ACHN (cell line): ENCODE results near the gene TCP10L.
"Not testable (repeated sequence)": the region's sequence is repeated elsewhere in the genome, so short reads cannot be mapped to it uniquely, and the experiment has no call there.

ENCODE experiments used
- DNase-seq: peaks from one replicate; pipeline ENCODE4 v3.0.0-alpha.2; 2015
- in situ Hi-C: cut with HindIII; loops from 2 replicates; pipeline ENCODE4 v1.10.0; 2017; ENCODE audit warnings: low sequenced_read_pairs, low pct_ligation_motif_present, low pct_unique_long_range_greater_than_20kb

Gene TCP10L

DNA sequence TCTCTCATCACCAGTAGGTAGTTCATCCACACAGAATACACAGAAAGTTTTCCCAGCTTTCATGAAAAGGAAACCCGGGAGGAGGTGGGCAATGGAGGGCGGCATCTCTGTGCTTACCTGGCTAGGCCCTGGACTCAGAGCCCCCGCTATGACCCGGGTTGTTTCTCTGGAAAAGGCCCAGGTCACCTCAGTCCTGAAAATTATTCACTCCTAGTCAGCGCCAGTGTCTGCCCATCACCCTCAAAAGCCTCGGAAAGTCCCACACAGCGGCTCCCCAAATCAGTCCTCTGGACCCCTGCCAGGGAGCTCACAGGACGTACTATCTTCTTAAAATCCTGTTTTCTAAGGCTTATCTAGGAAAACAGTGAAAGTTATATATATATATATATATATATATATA, 51.2 kb downstream of the TCP10L start:
- DNase-seq: no peak
- in situ Hi-C loops: no loop called here

GRCh38 chr21:32533611-32534010, 51.7 kb downstream of the TCP10L start:
- no peak for DNase-seq
- in situ Hi-C loops: no loop called here

GRCh38 chr21:32533053-32533452, 52.3 kb downstream of the TCP10L start:
- in situ Hi-C loops: no loop called here
- no peak for DNase-seq

- in situ Hi-C loops: no loop called here
- DNase-seq: no peak
Measured at GRCh38 chr21:32532636-32533035, 52.7 kb downstream of the TCP10L start.

DNA sequence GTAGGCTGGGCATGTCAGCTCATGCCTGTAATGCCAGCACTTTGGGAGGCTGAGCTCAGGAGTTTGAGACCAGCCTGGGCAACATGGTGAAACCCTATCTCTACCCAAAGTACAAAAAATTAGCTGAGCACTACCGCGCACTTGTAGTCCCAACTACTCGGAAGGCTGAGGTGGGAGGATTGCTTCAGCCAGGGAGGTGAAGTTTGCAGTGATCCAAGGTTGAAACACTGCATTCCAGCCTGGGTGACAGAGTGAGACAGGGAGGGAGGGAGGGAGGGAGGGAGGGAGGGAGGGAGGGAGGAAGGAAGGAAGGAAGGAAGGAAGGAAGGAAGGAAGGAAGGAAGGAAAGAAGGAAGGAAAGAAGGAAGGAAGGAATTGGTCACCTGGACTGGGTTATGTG, 53.8 kb downstream of the TCP10L start:
- DNase-seq, in situ Hi-C loops: not testable (repeated sequence)

DNA sequence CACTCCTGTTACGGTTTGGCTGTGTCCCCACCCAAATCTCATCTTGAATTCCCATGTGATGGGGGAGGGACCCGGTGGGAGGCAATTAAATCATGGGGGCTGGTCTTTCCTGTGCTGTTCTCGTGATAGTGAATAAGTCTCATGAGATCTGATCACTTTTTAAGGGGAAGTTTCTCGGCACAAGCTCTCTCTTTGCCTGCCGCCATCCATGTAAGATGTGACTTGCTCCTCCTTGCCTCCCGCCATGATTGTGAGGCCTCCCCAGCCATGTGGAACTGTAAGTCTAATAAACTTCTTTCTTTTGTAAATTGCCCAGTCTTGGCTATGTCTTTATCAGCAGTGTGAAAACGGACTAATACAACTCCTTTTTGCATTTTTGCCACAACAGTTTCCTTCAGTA, 54.5 kb downstream of the TCP10L start:
- DNase-seq, in situ Hi-C loops: not testable (repeated sequence)

DNA sequence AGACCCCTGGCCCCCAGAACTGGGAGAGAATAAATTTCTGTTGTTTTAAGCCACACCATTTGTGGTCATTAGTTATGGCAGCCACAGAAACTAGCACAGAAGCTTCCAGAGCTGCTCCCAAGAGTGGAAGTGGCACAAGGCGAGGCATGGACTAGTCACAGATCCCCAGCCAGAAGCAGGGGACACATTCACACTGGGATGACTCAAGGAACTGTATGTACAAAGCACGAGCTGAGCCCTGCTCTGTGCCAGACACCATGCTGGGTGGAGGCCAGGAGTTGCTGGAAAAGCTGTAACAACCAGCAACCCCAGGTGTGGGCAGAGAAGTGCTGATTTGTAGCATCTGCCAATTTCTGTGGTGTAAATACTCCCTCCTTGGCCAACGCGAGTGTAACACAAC, 55.6 kb downstream of the TCP10L start:
- in situ Hi-C loops: no loop called here
- no peak for DNase-seq

GRCh38 chr21:32525282-32525681, 60.0 kb downstream of the TCP10L start:
- no peak for DNase-seq
- in situ Hi-C loops: no loop called here

DNA sequence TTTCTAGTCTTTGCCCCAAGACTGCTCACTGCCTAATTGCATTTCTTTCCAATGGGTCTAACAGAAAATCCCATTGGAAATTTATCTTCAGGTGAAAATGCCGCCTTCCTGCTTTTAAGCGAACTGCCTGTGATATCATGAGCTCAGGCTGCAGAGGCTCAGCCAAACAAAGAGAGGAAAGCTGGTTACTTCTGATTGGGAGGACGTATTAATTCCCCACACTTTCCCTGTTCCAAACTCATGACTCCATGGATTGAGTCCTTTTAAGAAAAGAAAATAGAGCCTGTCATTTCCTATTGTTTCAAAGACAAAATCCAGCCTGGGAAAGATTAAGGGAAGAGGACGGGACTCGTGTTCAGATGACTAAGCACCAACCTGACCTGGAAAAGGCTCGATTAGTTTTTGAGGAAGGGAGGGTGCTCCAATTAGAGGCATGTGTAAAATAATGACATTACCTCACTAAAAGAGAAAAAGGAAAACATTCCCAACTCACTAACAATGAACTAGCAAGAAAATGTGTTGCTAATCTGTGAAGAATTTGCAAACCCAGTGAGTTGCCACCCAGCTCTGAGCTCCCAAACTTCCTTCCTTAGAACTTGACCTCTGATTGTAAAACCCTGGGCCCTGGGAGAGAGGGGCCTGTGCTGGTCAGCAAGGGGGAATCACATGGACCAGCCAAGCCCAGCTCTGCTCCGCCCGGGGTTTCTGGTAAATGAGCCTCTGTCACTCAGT, 61.2 kb downstream of the TCP10L start:
- in situ Hi-C loops: no loop called here
- no peak for DNase-seq
